K562 (cell line): ENCODE measurements around the gene SESN3. TPM values are rescaled to one million over a fixed set of nuclear protein-coding genes. Genes with fewer than 3 reads are reported as not detected.

ENCODE experiments used
- CBFA2T3 ChIP-seq: fragments of 450-650 bp; IDR thresholded peaks from 2 replicates; pipeline ENCODE4 v1.6.1; 2017
- CREM ChIP-seq: IDR thresholded peaks from 2 replicates; pipeline ENCODE4 v1.6.1; 2014; ENCODE audit warnings: antibody characterized with exemption, low read depth
- EHMT2 ChIP-seq: fragments of 450-650 bp; IDR thresholded peaks from 2 replicates; pipeline ENCODE4 v1.6.1; 2018; ENCODE audit warnings: antibody characterized with exemption
- FOXJ3 ChIP-seq: sonication (generic); formaldehyde crosslinking; IDR thresholded peaks from 2 replicates; pipeline ENCODE4 v1.4.0; 2020; ENCODE audit warnings: mild to moderate bottlenecking, missing genetic modification reagents
- SIN3B ChIP-seq: fragments of 450-650 bp; IDR thresholded peaks from 2 replicates; pipeline ENCODE4 v1.6.1; 2017; ENCODE audit warnings: low read depth, mild to moderate bottlenecking, moderate library complexity
- TAF9B ChIP-seq: fragments of 450-650 bp; IDR thresholded peaks from 2 replicates; pipeline ENCODE4 v1.6.1; 2018; ENCODE audit warnings: mild to moderate bottlenecking; ENCODE audit not compliant: partially characterized antibody
- ZNF586 ChIP-seq: fragments of 450-650 bp; formaldehyde crosslinking; conservative IDR thresholded peaks from 2 replicates; pipeline ENCODE4 v1.4.0; 2020; ENCODE audit warnings: mild to moderate bottlenecking, moderate library complexity
- ZZZ3 ChIP-seq: fragments of 450-650 bp; IDR thresholded peaks from 2 replicates; pipeline ENCODE4 v1.6.1; 2016; ENCODE audit warnings: antibody characterized with exemption, mild to moderate bottlenecking, moderate library complexity
- polyA plus RNA-seq, 8 experiments: library from polyadenylated mRNA; depleted of rRNA in 4 of 8; stranded (reverse) in 5 of 8; unstranded in 3 of 8; fragments of >200 nt; fragmentation: Nextera tagmentation in 2 of 8; fragmentation: Illumina TruSeq in 1 of 8; extraction: Ambion mirVana in 2 of 8; extraction: Trizol in 1 of 8; gene quantifications; 2 replicates each; pipeline versions ENCODE4 v1.2.1 to v1.2.3, GENCODE V29; 2011 to 2014; ENCODE audit warnings: inconsistent platforms in 1 of 8, missing spikeins in 1 of 8
- total RNA-seq, 7 experiments: library from RNA; depleted of rRNA in 6 of 7; stranded (reverse); fragments of >200 nt in 6 of 7; fragmentation: Illumina TruSeq in 2 of 7; extraction: Trizol in 2 of 7; gene quantifications; 2 replicates each; pipeline versions ENCODE4 v1.2.1 to v1.2.3, GENCODE V29; 2011 to 2021; ENCODE audit warnings: low replicate concordance in 1 of 7
- TF ChIP-seq, protein P1 (sequence below): sonication (generic); formaldehyde crosslinking; IDR thresholded peaks from 2 replicates; pipeline ENCODE4 v1.8.1; 2023; ENCODE audit warnings: missing genetic modification reagents, mild to moderate bottlenecking, borderline replicate concordance
- TF ChIP-seq, protein P2 (sequence below): sonication (generic); formaldehyde crosslinking; IDR thresholded peaks from 2 replicates; pipeline ENCODE4 v1.9.0; 2022; ENCODE audit warnings: mild to moderate bottlenecking, missing genetic modification reagents
- TF ChIP-seq, protein P3 (sequence below): sonication (generic); formaldehyde crosslinking; IDR thresholded peaks from 2 replicates; pipeline ENCODE4 v1.9.0; 2022; ENCODE audit warnings: mild to moderate bottlenecking, missing genetic modification reagents
- TF ChIP-seq, protein P4 (sequence below): fragments of 450-650 bp; IDR thresholded peaks from 2 replicates; pipeline ENCODE4 v1.6.1; 2016; ENCODE audit warnings: missing biosample characterization, missing genetic modification characterization
- TF ChIP-seq, protein P5 (sequence below): IDR thresholded peaks from 2 replicates; pipeline ENCODE4 v1.6.1; 2014; ENCODE audit warnings: antibody characterized with exemption
- TF ChIP-seq, protein P6 (sequence below): sonication (generic); formaldehyde crosslinking; IDR thresholded peaks from 2 replicates; pipeline ENCODE4 v1.8.0; 2022; ENCODE audit warnings: mild to moderate bottlenecking, missing genetic modification reagents, borderline replicate concordance

The SESN3 gene
- total and polyA plus RNA-seq, 9 of the 15 experiments (the other 6 are each of a cell fraction or from before 2014, with no cell fraction given) = 0.44 to 2.6 (median 1.5) TPM

DNA sequence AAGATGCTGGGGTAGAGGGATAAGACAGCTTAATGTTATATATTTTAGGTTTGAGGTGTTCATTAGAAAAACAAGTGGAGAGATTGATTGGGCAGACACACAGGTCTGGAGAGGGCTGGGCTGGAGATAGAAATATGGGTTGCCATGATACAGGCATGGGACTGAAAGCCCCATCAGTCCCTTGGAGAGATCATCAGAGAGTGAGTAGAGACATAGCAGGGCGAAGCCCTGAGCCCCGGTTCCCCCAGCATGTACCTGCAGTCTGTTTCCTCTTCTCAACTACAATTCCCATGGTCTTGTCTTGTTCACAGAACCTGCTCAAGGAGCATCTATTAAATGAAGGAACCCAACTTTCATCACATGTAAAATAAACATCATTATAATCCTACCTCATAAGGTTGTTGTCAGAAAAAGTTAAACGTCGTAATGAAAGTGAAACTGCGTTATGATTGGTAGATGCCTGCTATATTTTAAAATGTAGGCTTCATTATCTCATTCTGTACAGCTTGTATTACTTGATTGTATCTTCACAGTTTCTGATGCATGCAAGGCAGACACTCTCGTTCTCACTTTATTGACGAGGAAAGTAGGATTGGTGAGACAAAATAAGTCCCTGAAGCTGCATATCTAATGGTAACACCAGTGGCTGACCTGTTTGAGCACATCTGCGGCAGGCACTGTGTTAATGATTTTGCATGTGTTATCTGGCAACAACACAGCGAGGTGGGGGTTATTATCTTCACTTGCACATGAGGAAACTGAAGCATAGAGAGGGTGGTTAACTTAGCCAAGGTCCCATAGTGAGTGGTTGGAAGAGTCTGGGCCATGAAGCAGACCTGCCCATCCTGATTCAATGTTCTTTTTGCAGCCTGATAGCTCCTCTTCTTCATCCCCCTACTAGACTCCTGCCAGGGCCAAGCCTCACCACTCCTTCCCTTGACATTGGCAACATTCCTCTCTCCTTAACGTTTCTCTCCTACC is 77.8 kb downstream of the SESN3 start (continued):
- TF ChIP-seq, protein P1, sequence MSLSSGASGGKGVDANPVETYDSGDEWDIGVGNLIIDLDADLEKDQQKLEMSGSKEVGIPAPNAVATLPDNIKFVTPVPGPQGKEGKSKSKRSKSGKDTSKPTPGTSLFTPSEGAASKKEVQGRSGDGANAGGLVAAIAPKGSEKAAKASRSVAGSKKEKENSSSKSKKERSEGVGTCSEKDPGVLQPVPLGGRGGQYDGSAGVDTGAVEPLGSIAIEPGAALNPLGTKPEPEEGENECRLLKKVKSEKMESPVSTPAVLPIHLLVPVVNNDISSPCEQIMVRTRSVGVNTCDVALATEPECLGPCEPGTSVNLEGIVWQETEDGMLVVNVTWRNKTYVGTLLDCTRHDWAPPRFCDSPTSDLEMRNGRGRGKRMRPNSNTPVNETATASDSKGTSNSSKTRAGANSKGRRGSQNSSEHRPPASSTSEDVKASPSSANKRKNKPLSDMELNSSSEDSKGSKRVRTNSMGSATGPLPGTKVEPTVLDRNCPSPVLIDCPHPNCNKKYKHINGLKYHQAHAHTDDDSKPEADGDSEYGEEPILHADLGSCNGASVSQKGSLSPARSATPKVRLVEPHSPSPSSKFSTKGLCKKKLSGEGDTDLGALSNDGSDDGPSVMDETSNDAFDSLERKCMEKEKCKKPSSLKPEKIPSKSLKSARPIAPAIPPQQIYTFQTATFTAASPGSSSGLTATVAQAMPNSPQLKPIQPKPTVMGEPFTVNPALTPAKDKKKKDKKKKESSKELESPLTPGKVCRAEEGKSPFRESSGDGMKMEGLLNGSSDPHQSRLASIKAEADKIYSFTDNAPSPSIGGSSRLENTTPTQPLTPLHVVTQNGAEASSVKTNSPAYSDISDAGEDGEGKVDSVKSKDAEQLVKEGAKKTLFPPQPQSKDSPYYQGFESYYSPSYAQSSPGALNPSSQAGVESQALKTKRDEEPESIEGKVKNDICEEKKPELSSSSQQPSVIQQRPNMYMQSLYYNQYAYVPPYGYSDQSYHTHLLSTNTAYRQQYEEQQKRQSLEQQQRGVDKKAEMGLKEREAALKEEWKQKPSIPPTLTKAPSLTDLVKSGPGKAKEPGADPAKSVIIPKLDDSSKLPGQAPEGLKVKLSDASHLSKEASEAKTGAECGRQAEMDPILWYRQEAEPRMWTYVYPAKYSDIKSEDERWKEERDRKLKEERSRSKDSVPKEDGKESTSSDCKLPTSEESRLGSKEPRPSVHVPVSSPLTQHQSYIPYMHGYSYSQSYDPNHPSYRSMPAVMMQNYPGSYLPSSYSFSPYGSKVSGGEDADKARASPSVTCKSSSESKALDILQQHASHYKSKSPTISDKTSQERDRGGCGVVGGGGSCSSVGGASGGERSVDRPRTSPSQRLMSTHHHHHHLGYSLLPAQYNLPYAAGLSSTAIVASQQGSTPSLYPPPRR (CRISPR knock-in tag) = peak; percentile 93; the same call in 1 of the 2 replicates
- TF ChIP-seq, protein P2, sequence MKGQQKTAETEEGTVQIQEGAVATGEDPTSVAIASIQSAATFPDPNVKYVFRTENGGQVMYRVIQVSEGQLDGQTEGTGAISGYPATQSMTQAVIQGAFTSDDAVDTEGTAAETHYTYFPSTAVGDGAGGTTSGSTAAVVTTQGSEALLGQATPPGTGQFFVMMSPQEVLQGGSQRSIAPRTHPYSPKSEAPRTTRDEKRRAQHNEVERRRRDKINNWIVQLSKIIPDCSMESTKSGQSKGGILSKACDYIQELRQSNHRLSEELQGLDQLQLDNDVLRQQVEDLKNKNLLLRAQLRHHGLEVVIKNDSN (CRISPR knock-in tag) = no peak
- TF ChIP-seq ZZZ3 = no peak
- TF ChIP-seq SIN3B = no peak
- peak; percentile 80 for TF ChIP-seq EHMT2
- TF ChIP-seq CREM = peak; percentile 88
- no peak for TF ChIP-seq ZNF586 (CRISPR knock-in tag)
- TF ChIP-seq, protein P3, sequence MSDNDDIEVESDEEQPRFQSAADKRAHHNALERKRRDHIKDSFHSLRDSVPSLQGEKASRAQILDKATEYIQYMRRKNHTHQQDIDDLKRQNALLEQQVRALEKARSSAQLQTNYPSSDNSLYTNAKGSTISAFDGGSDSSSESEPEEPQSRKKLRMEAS (CRISPR knock-in tag) = no peak
- TF ChIP-seq, protein P4, sequence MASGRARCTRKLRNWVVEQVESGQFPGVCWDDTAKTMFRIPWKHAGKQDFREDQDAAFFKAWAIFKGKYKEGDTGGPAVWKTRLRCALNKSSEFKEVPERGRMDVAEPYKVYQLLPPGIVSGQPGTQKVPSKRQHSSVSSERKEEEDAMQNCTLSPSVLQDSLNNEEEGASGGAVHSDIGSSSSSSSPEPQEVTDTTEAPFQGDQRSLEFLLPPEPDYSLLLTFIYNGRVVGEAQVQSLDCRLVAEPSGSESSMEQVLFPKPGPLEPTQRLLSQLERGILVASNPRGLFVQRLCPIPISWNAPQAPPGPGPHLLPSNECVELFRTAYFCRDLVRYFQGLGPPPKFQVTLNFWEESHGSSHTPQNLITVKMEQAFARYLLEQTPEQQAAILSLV (tag) = peak; percentile 55
- TF ChIP-seq TAF9B = peak; percentile 65
- TF ChIP-seq CBFA2T3 = peak; percentile 100
- TF ChIP-seq FOXJ3 (CRISPR knock-in tag) = no peak
- TF ChIP-seq, protein P5, sequence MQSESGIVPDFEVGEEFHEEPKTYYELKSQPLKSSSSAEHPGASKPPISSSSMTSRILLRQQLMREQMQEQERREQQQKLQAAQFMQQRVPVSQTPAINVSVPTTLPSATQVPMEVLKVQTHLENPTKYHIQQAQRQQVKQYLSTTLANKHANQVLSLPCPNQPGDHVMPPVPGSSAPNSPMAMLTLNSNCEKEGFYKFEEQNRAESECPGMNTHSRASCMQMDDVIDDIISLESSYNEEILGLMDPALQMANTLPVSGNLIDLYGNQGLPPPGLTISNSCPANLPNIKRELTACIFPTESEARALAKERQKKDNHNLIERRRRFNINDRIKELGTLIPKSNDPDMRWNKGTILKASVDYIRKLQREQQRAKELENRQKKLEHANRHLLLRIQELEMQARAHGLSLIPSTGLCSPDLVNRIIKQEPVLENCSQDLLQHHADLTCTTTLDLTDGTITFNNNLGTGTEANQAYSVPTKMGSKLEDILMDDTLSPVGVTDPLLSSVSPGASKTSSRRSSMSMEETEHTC = no peak; the same call in 1 of the 2 replicates
- TF ChIP-seq, protein P6, sequence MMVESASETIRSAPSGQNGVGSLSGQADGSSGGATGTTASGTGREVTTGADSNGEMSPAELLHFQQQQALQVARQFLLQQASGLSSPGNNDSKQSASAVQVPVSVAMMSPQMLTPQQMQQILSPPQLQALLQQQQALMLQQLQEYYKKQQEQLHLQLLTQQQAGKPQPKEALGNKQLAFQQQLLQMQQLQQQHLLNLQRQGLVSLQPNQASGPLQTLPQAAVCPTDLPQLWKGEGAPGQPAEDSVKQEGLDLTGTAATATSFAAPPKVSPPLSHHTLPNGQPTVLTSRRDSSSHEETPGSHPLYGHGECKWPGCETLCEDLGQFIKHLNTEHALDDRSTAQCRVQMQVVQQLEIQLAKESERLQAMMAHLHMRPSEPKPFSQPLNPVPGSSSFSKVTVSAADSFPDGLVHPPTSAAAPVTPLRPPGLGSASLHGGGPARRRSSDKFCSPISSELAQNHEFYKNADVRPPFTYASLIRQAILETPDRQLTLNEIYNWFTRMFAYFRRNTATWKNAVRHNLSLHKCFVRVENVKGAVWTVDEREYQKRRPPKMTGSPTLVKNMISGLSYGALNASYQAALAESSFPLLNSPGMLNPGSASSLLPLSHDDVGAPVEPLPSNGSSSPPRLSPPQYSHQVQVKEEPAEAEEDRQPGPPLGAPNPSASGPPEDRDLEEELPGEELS (CRISPR knock-in tag) = no peak
